Endothelial cell of umbilical vein (primary cell): Measurements from ENCODE around the gene TBC1D9B. TPM values are rescaled to one million over a fixed set of nuclear protein-coding genes. Genes with fewer than 3 reads are reported as not detected.

Experiments used
- BruUV-seq: library from RNA; stranded (reverse); fragments of 400-500 nt; replicated peaks from 2 replicates; lab custom pipeline; 2021; lab: Mats Ljungman, UMichigan
- CTCF ChIA-PET: fragments of 300-600, 350-600 bp; sonication (Branson Sonifier 250); formaldehyde crosslinking; loops from one replicate; lab custom pipeline; 2021; ENCODE audit warnings: antibody characterized with exemption, inconsistent platforms; lab: Charles Lee
- POLR2A ChIA-PET: fragments of 300-600, 350-600 bp; sonication (Branson Sonifier 250); formaldehyde crosslinking; loops from one replicate; lab custom pipeline; 2021; ENCODE audit warnings: antibody characterized with exemption, inconsistent platforms; lab: Charles Lee
- DNase-seq: peaks from one replicate; pipeline ENCODE4 v3.0.0-alpha.2; 2011; ENCODE audit warnings: low read depth, low spot score
- FAIRE-seq: peaks from 2 replicates; lab custom pipeline; 2011; peaks lifted over from hg19 to GRCh38; lab: Jason Lieb, UNC
- H2AFZ ChIP-seq: 2 replicates; pipeline ENCODE4 v1.6.0; 2012; ENCODE audit warnings: low read depth, low read length, control low read depth, inconsistent platforms
- H3K27ac ChIP-seq: 2 replicates; pipeline ENCODE4 v1.5.1; 2011; ENCODE audit warnings: low read depth, mild to moderate bottlenecking, control low read depth, low read length, moderate library complexity; ENCODE audit not compliant: insufficient read depth
- H3K27me3 ChIP-seq, 2 experiments: 2 replicates each; pipeline versions ENCODE4 v1.6.0 to v1.6.1; 2011; ENCODE audit warnings: low read length in 2 of 2, mixed read lengths in 1 of 2; ENCODE audit not compliant: control insufficient read depth in 2 of 2, insufficient read depth in 2 of 2
- H3K36me3 ChIP-seq, 2 experiments: 2 replicates in 1 of 2; 3 replicates in 1 of 2; pipeline ENCODE4 v1.5.1; 2011; ENCODE audit warnings: low read length in 2 of 2, mild to moderate bottlenecking in 1 of 2, moderate library complexity in 1 of 2; ENCODE audit not compliant: control insufficient read depth in 2 of 2, insufficient read depth in 2 of 2; ENCODE audit errors: extremely low read depth in 1 of 2
- H3K4me1 ChIP-seq: 3 replicates; pipeline ENCODE4 v1.5.1; 2011; ENCODE audit warnings: mild to moderate bottlenecking, low read length; ENCODE audit not compliant: control insufficient read depth, insufficient read depth; ENCODE audit errors: extremely low read depth
- H3K4me2 ChIP-seq: 2 replicates; pipeline ENCODE4 v1.6.1; 2011; ENCODE audit warnings: low read length, control low read depth, mixed read lengths; ENCODE audit not compliant: insufficient read depth
- H3K4me3 ChIP-seq, 3 experiments: fragments of 200-600 bp in 1 of 3; sonication (generic), shearing (Covaris generic) in 1 of 3; replicated peaks in 1 of 3; 2 replicates each; pipeline ENCODE4 v1.5.1; 2011 to 2016; ENCODE audit warnings: control low read depth in 3 of 3, low read length in 3 of 3, mild to moderate bottlenecking in 2 of 3, inconsistent platforms in 1 of 3, low read depth in 1 of 3, moderate library complexity in 1 of 3; ENCODE audit not compliant: insufficient read depth in 1 of 3
- H3K79me2 ChIP-seq: 2 replicates; pipeline ENCODE4 v1.6.0; 2012; ENCODE audit warnings: low read length, inconsistent platforms; ENCODE audit not compliant: control insufficient read depth, insufficient read depth
- H3K9ac ChIP-seq: replicated peaks from 2 replicates; pipeline ENCODE3; 2011; ENCODE audit warnings: low read length, control low read depth; ENCODE audit not compliant: insufficient read depth; ENCODE audit errors: extremely low read depth
- H3K9me1 ChIP-seq: replicated peaks from 3 replicates; pipeline ENCODE4 v1.6.0; 2011; ENCODE audit warnings: mild to moderate bottlenecking, low read length; ENCODE audit not compliant: control insufficient read depth, insufficient read depth; ENCODE audit errors: extremely low read depth
- H3K9me3 ChIP-seq: replicated peaks from 2 replicates; pipeline ENCODE4 v1.5.1; 2012; ENCODE audit warnings: low read length, inconsistent platforms; ENCODE audit not compliant: control insufficient read depth, insufficient read depth
- H4K20me1 ChIP-seq: replicated peaks from 2 replicates; pipeline ENCODE3; 2011; ENCODE audit warnings: mild to moderate bottlenecking, low read length; ENCODE audit not compliant: control insufficient read depth, insufficient read depth; ENCODE audit errors: extremely low read depth
- EZH2 ChIP-seq: IDR thresholded peaks from 2 replicates; pipeline ENCODE4 v1.6.1; 2012; ENCODE audit warnings: borderline replicate concordance, low read depth, mild to moderate bottlenecking, moderate library complexity, low read length, inconsistent platforms; ENCODE audit not compliant: severe bottlenecking
- FOS ChIP-seq: IDR thresholded peaks from 2 replicates; pipeline ENCODE4 v1.6.1; 2011; ENCODE audit warnings: mild to moderate bottlenecking, low read length, moderate library complexity, borderline replicate concordance; ENCODE audit not compliant: insufficient read depth
- GATA2 ChIP-seq: IDR thresholded peaks from 2 replicates; pipeline ENCODE4 v1.7.0; 2011; ENCODE audit warnings: low read depth, mild to moderate bottlenecking, moderate library complexity, mixed read lengths, low read length; ENCODE audit not compliant: insufficient read length, insufficient read depth
- JUN ChIP-seq: IDR thresholded peaks from 2 replicates; pipeline ENCODE4 v1.6.1; 2011; ENCODE audit warnings: borderline replicate concordance, low read depth; ENCODE audit not compliant: insufficient read length, insufficient read depth
- MYC ChIP-seq: IDR thresholded peaks from one replicate; pipeline ENCODE4 v1.6.1; 2011; ENCODE audit warnings: mild to moderate bottlenecking, low read depth, low read length
- POLR2A ChIP-seq: IDR thresholded peaks from 2 replicates; pipeline ENCODE4 v1.6.1; 2012; ENCODE audit warnings: low read depth, mild to moderate bottlenecking, control low read depth, low read length
- POLR2AphosphoS5 ChIP-seq: IDR thresholded peaks from 2 replicates; pipeline ENCODE4 v1.6.1; 2012; ENCODE audit warnings: low read depth, mild to moderate bottlenecking, control low read depth, low read length, moderate library complexity; ENCODE audit not compliant: insufficient read depth
- dilution Hi-C: fragments of 300-500 bp; cut with MboI; formaldehyde crosslinking; loops from one replicate; pipeline ENCODE4 v1.15.0; 2019; ENCODE audit warnings: low sequenced_read_pairs; ENCODE audit not compliant: extremely low pct_ligation_motif_present
- intact Hi-C: fragments of 100-400 bp; cut with micrococcal nuclease; formaldehyde crosslinking; loops from one replicate; pipeline ENCODE4 v1.10.0; 2022
- polyA plus RNA-seq, 4 experiments: library from polyadenylated mRNA; depleted of rRNA in 3 of 4; stranded (reverse) in 3 of 4; unstranded in 1 of 4; fragments of >200 nt; gene quantifications; 2 replicates each; pipeline versions ENCODE4 v1.2.1 to v1.2.3, GENCODE V29; 2011 to 2012; ENCODE audit warnings: missing spikeins in 1 of 4
- total RNA-seq: library from RNA; stranded (reverse); gene quantifications from 2 replicates; pipeline ENCODE4 v1.2.3, GENCODE V29; 2021
- TF ChIP-seq, protein P1 (sequence below), 2 donors: IDR thresholded peaks; 1 replicate in 1 of 2; 2 replicates in 1 of 2; pipeline ENCODE4 v1.5.1; 2011; ENCODE audit warnings: low read length in 2 of 2, mild to moderate bottlenecking in 2 of 2, moderate library complexity in 2 of 2, control low read depth in 1 of 2, inconsistent platforms in 1 of 2, low read depth in 1 of 2; ENCODE audit not compliant: insufficient read depth in 1 of 2; ENCODE audit errors: extremely low read depth in 1 of 2
- TF ChIP-seq, protein P2 (sequence below): IDR thresholded peaks from 2 replicates; pipeline ENCODE4 v1.6.1; 2011; ENCODE audit not compliant: insufficient read depth, insufficient read length

The TBC1D9B gene
- total and polyA plus RNA-seq, 2 donors (not counting 3 experiments of a cell fraction or from before 2014, with no cell fraction given): 82.8 to 150 TPM

DNA sequence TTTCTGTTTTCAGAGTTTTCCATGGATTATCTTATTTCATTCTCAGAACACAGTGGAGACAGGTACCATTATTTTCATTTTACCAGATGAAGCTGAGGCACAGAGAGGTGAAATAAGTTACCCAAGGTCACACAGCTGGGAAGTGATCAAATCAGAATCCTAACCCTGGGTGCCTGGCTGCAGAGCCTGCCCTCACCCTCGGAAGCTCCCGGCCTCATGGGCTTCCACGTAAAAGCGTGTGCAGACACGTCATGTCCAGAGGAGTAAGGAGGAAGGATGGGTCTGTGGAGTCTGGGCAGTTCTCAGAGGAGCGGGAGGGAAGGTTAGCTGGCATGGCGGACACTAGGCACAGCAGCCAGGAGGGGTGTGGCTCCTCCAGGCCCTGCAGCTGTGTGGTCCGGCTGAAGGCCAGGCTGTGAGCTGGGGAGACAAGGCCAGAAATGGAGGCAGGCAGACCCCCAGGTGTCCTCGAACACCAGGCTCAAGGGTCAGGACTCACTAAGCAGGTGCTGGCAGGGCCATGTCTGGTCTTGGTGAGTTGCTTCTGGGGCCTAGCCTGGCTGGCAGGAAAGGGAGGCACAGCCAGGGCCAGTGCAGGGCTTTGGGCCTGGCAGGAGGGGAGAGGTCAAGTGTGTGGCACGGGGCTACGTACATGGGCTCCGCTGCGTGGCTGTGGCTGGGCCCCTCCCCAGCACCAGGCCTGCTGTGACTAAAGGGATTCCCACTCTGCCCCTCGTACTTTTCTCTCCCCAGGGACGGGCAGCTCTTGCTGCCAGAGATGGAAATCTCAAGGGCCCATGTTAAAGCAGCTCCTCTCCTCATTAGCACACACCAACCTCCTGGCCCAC is 5.6 kb downstream of the TBC1D9B start:
- ChIA-PET POLR2A (no interaction called here), CTCF (no interaction called here)
- peaks cover 10 to 32% of the 10 kb centered on the region in 2 experiments for H3K36me3 ChIP-seq
- H3K4me1 ChIP-seq: peaks cover 26% of the 10 kb centered on the region
- no peak overlapping the region for H3K9ac ChIP-seq
- DNase-seq: no peak
- no peak overlapping the region for H3K4me2 ChIP-seq
- TF ChIP-seq JUN: no peak
- TF ChIP-seq GATA2: no peak
- no peak for TF ChIP-seq FOS
- dilution Hi-C loops (no loop called here), intact Hi-C loops (no loop called here)
- no peaks in the 10 kb centered on the region for H3K9me1 ChIP-seq
- no peak overlapping the region for H2AFZ ChIP-seq
- H3K9me3 ChIP-seq: no peaks in the 10 kb centered on the region
- no peak for FAIRE-seq
- no peak overlapping the region for H3K27ac ChIP-seq
- no TSS peak for BruUV-seq
- H3K79me2 ChIP-seq: peaks cover 25% of the 10 kb centered on the region
- no peaks in the 10 kb centered on the region for H4K20me1 ChIP-seq
- no peaks in the 10 kb centered on the region for H3K27me3 ChIP-seq
- H3K4me3 ChIP-seq: no peak overlapping the region

DNA sequence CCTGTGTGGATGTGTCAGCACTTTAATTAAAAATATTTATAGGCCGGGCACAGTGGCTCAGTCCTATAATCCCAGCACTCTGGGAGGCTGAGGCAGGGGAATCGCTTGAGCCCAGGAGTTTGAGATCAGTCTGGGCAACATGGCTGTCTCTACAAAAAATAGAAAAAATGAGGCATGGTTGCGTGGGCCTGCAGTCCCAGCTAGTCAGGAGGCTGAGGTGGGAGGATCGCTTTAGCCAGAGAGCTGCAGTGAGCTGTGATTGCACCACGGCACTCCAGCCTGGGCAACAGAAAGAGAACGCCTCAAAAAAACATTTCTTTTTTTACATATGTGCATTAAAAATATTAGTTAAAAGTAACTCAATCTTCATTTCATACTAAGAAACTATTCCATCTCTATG is 6.2 kb downstream of the TBC1D9B start:
- ChIA-PET CTCF (no interaction called here), POLR2A (no interaction called here)
- no peak overlapping the region for H3K27ac ChIP-seq
- no peak overlapping the region for H2AFZ ChIP-seq
- no TSS peak for BruUV-seq
- dilution Hi-C loops: no loop called here
- H3K27me3 ChIP-seq: no peaks in the 10 kb centered on the region
- H3K9me3 ChIP-seq: no peaks in the 10 kb centered on the region
- H3K4me3 ChIP-seq: no peak overlapping the region
- no peak for TF ChIP-seq POLR2AphosphoS5
- no peak for TF ChIP-seq GATA2
- TF ChIP-seq, protein P1, sequence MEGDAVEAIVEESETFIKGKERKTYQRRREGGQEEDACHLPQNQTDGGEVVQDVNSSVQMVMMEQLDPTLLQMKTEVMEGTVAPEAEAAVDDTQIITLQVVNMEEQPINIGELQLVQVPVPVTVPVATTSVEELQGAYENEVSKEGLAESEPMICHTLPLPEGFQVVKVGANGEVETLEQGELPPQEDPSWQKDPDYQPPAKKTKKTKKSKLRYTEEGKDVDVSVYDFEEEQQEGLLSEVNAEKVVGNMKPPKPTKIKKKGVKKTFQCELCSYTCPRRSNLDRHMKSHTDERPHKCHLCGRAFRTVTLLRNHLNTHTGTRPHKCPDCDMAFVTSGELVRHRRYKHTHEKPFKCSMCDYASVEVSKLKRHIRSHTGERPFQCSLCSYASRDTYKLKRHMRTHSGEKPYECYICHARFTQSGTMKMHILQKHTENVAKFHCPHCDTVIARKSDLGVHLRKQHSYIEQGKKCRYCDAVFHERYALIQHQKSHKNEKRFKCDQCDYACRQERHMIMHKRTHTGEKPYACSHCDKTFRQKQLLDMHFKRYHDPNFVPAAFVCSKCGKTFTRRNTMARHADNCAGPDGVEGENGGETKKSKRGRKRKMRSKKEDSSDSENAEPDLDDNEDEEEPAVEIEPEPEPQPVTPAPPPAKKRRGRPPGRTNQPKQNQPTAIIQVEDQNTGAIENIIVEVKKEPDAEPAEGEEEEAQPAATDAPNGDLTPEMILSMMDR (IDR thresholded peaks at IDR 0.05; ENCODE audit: extremely low read depth in 1 of 2, insufficient read depth in 1 of 2, low read depth in 1 of 2, low read length in 2 of 2): no peak
- TF ChIP-seq, protein P2, sequence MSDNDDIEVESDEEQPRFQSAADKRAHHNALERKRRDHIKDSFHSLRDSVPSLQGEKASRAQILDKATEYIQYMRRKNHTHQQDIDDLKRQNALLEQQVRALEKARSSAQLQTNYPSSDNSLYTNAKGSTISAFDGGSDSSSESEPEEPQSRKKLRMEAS: no peak
- TF ChIP-seq POLR2A: no peak
- no peak for TF ChIP-seq MYC
- no peak for TF ChIP-seq JUN
- TF ChIP-seq FOS: no peak
- TF ChIP-seq EZH2: no peak
- DNase-seq (no peak), FAIRE-seq (no peak)
- H3K36me3 ChIP-seq: peaks cover 10 to 32% of the 10 kb centered on the region in 2 experiments
- no peaks in the 10 kb centered on the region for H4K20me1 ChIP-seq
- H3K9ac ChIP-seq: no peak overlapping the region
- intact Hi-C loops: no loop called here
- H3K79me2 ChIP-seq: peaks cover 19% of the 10 kb centered on the region
- H3K4me1 ChIP-seq: peaks cover 21% of the 10 kb centered on the region
- no peak overlapping the region for H3K4me2 ChIP-seq
- no peaks in the 10 kb centered on the region for H3K9me1 ChIP-seq
